SH-SY5Y (cell line): ENCODE measurements around the gene RALY.

Experiments
- GATA2 ChIP-seq: IDR thresholded peaks from 2 replicates; pipeline ENCODE4 v1.6.1; 2011; ENCODE audit warnings: mild to moderate bottlenecking, low read depth, low read length
- GATA3 ChIP-seq: IDR thresholded peaks from 2 replicates; pipeline ENCODE4 v1.6.1; 2011; ENCODE audit warnings: low read depth, mild to moderate bottlenecking, low read length, moderate library complexity

RALY gene

DNA sequence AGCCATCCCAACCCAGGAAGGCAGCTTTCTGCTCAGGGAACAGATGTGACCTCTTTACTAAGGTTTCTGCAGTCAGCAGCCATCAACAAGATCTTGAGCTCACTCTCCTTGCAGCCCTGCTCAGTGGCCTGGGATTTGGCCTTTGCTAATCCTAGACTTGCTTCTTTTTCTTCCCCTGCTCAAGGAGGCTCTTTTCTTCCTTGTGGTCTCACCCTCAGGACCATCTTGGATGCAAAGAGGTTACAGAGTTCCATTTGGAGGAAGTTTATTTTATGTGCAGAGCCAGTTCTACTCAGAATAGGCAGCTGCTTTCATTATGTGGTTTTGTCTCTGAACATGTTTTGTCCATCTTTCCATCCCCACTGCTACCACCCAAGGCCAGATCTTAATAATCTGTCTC lies 49.3 kb downstream of the RALY start:
- no peak for TF ChIP-seq GATA3

DNA sequence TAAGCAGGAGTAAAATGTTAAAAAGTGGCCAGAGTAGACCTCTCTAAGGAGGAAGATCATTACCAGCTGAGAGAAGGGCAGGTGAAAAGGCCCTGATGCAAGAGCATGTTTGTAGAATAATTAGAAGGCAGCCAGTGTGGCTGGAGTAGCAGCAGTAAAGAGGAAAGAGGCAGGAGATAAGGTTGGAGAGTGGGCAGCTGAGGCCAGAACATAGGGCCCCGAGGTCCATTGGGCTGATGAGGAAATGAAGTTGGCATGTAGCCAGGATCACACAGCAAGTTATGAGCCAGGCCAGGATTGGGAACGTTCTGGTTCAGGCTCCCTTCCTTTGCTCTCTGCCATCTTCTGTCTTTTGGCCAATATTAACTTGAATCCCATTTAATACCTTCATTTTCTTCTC lies 51.6 kb downstream of the RALY start:
- TF ChIP-seq GATA3 (no peak), GATA2 (0 out of 2 replicates have a peak, but pooled peaks have one; percentile 16)

DNA sequence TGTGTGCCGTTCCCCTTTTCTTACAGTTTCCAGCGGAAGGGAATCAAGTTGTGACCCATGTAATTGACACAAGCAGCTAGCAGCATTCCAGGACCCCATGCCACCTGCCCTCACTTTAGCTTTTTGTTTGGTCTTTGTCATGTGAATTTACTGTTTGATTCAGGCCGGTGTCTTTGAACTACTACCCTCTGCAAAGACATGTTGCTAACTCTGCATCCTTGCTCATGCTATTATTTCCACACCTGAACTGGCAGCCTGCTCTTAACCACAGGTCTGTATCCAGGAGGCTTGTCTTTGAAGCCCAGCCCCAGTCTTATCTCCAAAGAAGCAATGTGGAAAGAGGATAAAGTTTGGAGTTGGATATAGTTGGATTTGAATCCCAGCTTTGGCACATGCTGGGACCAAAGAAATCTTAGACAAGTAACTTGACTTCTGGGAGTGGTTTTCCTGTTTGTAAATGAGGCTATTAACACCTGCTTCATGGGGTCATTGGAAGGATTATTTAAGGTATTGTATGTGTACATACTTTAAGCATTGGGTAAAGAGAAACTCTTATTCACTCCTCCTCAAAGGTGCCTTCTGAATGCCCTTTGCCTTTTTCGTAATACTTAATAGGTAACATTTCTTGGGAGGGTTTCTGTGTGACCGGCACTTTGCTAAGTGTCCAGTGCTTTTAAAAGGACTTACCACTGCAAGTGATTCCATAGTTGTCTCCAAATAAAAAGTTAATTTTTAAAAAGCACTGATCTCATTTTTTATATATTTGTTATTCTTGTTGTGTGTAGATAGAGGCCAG lies 52.4 kb downstream of the RALY start:
- TF ChIP-seq GATA3 (no peak), GATA2 (no peak)

DNA sequence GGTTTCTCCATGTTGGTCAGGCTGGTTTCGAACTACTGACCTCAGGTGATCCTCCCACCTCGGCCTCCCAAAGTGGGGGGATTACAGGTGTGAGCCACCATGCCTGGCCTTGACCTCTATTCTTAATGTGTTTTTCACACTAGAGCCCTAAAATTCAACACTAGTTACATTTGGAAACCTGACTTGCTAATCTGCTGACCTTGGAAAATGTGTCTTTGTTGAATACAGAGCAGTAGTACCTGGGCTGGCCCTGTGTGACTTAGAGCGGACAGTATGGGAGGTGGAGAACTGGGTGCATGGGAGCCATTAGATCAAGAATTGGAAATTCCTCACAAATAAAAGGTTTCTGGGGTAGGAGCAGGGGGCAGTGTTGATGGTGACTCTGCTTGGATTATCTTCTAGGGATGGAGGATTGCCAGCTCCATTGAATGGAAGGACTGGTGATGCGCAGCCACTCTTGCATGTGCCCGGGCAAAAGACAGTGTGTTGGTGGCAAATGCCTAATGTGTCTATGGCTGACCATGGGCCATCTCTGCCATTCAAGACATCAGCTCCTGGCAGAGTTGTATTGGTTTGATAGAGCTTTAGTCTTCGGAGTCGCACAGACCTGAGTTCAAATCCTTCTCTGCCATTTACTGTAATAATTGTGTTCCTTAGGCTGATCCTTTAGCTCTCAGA lies 53.4 kb downstream of the RALY start:
- TF ChIP-seq GATA2 (no peak), GATA3 (no peak)

DNA sequence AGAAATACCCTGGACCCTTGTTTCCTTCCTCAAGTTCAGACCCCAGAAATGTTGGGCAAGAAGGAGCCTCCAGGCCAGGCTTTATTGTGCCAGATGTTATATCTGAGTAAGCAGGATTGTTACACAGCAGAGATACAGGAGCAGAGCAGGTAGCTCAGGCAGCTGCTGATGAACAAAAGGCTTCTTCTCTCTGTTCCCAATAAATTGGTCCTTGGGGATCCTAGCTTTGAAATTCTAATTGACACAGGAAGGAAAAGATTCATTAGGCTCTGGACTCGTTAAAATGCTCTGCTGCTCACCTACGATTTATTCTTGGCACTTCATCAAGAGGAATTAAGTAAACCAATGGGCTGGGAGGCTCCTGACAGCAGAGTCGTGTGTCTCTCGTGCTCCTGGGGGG lies 54.2 kb downstream of the RALY start:
- TF ChIP-seq GATA3 (no peak), GATA2 (no peak)

DNA sequence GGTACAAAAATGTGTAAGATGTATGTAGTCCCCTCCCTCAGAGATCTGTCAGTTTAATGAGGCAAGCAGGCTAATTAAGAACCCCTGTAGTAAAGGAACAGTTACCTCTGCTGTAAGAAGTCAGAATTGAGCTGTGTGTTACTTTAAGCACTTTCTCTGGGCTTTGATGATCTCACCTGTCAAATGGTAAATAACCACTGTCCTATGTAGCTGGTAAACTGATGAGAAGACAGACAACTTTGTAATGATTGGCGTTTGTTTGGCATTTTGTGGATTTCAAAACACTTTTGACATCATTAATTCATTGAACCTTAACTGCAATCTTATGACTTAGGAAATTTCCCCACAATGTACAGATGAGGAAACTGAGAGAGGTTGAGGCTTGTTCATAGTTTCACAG lies 55.7 kb downstream of the RALY start:
- TF ChIP-seq GATA2, result no peak
- TF ChIP-seq GATA3, result no peak

DNA sequence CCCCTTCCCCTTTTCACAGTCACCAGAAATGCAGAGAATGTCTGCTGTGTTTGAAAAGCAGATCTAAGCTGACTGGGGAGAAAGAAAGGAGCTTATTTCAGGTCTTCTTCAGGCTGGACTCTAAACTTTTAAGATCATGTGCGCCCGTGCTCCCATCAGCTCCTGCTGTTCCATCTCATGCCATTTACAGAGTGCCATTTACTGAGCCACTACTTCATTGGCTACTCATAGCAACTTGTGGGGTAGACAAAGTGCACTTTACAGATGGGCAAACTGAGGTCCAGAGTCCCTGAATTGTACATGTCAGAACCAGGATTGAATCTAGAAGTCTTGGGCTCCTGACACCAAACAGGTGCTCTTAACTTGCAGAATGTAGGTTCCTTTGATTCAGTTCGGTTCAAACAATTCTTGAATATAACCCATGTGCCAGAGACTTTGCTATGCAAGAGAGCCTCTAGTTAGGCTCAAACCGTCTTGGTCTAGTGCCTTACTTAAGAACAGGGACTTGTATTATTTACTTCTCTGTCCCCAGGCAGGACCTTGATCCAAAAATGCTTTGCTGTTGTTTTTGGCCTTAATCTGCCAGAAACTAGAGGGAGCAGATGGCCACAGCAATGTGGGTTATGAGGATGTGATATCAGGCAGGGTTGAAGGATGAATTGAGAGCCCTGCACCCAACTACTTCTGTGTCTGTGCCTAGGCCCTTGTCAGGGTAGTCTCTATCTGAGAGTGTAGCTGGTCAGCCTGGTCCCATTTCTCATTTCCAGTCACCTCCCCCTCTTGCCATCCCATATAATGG lies 56.4 kb downstream of the RALY start:
- TF ChIP-seq GATA3 (no peak), GATA2 (no peak)

DNA sequence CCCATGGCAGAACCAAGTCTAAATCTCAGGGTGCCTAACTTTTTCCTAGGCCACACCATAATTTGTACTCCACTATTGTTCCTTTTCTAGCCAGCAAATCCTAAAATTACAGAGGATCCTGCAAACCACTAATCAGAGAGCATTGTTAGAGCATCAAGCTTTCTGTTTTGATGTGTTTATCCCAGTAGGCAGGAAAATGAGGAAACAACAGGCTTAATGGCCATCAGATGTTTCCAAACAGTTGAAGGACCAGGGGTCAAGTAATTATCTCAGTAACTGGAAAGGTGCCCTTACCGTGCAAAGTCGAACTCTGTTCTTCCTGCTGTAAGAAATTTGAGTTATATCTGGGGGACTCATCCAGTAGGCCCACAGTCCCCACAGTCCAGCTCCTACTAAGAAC lies 58.7 kb downstream of the RALY start:
- TF ChIP-seq GATA2, result no peak
- TF ChIP-seq GATA3, result no peak

DNA sequence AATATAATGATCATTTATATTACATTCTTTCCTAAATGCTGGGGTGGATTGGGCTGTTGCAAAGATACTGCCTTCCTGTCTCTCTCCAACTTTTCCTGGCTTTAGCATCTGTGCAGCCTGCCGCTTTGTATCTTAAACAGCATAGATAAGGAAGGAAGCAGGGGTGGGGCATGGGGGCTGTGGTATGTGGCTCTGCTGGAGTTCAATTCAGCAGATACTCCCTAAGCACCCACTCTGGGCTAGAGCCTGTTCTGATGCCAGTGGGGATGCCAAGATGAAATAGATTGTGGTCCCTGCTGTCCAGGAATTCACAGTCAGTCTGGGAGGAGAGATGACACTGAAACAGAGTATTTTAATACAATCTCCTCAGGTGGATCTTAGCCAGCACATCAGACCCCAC lies 61.6 kb downstream of the RALY start:
- TF ChIP-seq GATA3 (no peak), GATA2 (peak; percentile 63; the same call in 1 of the 2 replicates)

DNA sequence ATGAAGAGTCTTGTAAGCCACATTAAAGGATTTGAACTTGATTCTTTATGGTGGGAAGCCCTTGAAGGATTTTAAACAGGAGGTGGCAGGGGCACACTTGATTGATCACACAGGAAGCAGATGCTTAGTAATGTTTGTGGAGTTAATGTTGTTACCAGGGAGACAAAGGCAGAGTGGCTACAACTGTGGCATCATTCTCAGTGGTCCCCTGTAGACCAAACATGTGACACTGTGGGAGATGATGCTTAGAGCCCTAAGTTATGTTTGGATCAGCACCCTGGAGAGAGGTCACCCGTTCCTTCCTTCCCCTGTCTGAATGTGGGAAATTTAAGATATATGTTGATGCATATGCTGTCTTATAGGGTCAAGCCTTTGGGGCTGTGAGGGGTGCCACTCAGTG lies 65.1 kb downstream of the RALY start:
- TF ChIP-seq GATA2 (no peak), GATA3 (no peak)

DNA sequence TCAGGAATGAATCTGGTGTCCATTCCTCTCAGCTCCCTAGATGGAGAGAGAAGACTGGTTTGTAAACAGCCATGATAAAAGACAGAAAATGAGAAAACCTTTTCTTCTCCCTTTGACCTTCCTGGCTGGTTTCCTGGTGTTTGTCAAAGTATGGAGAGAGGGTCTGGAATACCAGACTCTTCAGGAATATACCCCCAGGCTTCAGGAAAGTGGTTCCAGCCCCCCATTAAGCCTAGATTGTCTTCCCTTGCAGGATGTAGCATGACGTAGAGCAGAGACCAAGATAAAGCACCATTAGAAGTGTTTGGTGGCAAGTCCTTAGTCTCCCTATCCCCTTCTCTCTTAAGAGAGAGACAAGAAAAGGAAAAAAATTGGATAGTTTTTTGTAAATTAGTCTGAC lies 67.3 kb downstream of the RALY start:
- TF ChIP-seq GATA3, result no peak
- TF ChIP-seq GATA2, result no peak

DNA sequence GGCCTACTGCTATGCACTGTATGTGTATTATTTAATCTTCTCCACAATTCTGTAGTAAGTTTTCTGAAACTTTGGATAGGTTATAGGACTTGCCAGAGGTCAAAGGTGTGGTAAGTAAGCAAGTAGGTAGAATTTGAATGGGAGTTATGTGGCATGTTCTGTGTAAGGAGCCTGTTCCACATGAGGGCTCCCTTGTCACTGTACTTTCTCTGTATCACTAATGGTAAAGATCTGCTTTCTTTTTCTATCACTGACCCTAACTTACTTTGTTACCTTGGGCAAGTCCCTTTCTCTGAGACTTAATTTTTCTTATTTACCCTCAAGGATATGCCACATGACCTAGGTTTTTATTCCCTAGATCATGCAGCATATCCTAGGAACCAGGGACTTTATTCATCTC lies 68.0 kb downstream of the RALY start:
- no peak for TF ChIP-seq GATA3
- TF ChIP-seq GATA2, result no peak

DNA sequence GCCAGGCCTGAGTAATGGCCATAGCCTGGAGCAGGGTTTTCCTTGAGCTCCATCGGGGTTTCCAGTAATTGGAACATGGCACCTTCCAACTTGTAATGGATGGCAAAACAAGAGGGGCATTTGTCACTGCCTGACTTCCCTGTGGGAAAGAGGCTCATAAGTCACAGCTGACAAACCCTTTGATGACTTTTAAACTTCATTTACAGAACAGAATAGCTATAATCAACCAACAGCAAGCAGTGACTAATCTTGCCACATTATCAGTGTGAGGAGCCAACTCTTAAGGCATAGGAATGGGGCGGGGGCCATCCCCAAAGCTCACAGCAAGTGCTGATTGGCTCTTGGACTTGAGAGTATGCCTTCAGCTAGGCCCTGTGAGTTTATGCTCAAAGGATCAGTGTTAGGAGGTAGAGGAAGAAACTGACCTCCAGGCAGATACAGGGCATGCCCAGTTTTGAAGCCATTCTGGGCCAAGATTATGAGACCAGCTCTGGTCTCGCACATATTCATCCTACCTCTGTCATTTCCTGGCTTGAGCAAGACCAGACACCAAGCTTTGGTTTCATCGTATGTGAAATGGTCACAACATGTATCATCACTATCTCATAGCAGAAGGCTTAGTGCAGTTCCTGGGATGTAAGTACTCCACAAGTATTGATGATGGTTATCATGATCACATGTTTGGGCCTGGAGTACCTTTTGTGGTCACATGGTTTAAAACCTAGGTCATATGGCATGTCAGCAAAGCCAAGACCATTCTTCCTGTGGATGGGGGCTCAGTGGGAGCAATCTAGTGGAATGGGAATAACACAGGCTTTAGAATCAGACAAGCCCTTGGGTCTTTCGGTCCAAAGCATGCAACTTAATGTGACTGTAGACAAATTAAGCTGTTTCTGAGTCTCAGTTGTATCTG lies 69.1 kb downstream of the RALY start:
- no peak for TF ChIP-seq GATA3

DNA sequence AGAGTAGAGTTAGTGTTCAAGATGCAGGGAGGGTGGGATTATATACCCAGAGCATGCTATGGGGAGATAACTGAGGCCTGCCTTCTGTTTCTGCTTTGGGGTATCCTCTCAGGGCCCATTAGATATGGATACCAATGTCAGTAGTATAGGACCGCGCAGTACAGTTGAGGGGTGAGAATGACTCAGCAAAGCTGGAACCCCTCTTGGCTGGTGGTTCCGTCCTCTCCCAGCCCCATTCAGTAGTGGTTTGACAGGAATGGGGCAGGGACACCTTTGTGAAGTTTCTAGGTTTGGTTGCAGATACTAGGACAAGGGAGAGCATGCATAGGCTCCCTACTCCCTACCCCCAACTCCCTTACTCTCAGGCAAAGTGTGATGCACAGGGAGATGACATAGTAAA lies 70.6 kb downstream of the RALY start:
- TF ChIP-seq GATA3 (no peak), GATA2 (no peak)
